ENCODE measurements around the gene SNX8. TPM values are rescaled to one million over a fixed set of nuclear protein-coding genes. Genes with fewer than 3 reads are reported as not detected.

SNX8 gene
- total and polyA plus RNA-seq, 2 donors (not counting 1 experiment from before 2014, with no cell fraction given), result 64.4 to 126 TPM

DNA sequence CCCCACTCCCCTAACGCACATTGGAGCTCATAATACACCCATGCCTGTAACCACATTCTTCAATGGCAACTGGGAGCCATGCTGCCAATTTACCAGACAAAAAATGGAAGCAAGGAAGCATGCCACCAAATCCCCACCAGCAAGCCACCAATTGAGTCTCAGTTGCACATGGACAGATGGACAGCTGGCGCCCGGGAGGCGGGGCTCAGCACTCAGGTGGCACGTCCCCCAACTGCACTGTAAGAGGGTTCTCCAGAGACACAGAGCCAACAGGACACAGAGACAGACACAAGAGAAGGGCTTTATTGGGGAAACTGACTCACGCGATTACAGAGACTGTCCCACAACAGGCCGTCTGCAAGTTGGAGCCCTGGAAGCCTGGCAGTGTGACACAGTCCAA, 84.0 kb downstream of the SNX8 start:
- ATAC-seq (ENCODE audit: low read depth), result no peak
- Histone ChIP-seq H2AFZ (ENCODE audit: insufficient read depth, low read depth, low read length, poor library complexity, severe bottlenecking) (no peak overlapping the region), H3K4me1 (ENCODE audit: control insufficient read depth in 2 of 2, insufficient read depth in 2 of 2, low read length in 2 of 2) (peaks cover 16 to 25% of the 10 kb centered on the region in 2 donors), H3K9me3 (ENCODE audit: control extremely low read depth in 1 of 3, control insufficient read depth in 2 of 3, insufficient read depth in 1 of 3, low read length in 2 of 3) (peaks cover 0 to 3% (median 0%) of the 10 kb centered on the region in 3 donors), H3K4me2 (replicated peaks; ENCODE audit: low read depth, low read length, poor library complexity, severe bottlenecking) (peak overlapping the region; percentile 23), H3K79me2 (ENCODE audit: control insufficient read depth, insufficient read depth, low read length) (peaks cover 88% of the 10 kb centered on the region), H3K36me3 (replicated peaks in 1 of 2; ENCODE audit: control extremely low read depth in 1 of 2, control insufficient read depth in 1 of 2, extremely low read depth in 1 of 2, insufficient read depth in 2 of 2, low read length in 1 of 2) (peaks cover 0 to 41% of the 10 kb centered on the region in 2 experiments), H4K20me1 (ENCODE audit: control insufficient read depth, insufficient read depth, low read length, poor library complexity, severe bottlenecking) (peaks cover 6% of the 10 kb centered on the region), H3K4me3 (ENCODE audit: control extremely low read depth in 1 of 5, extremely low read depth in 1 of 5, insufficient read depth in 1 of 5, low read depth in 2 of 5, low read length in 4 of 5) (no peak overlapping the region), H3K27me3 (replicated peaks in 1 of 4; ENCODE audit: control extremely low read depth in 1 of 4, control insufficient read depth in 3 of 4, insufficient read depth in 4 of 4, low read length in 3 of 4) (no peaks in the 10 kb centered on the region), H3K27ac (ENCODE audit: low read length in 2 of 2) (no peak overlapping the region), H3K9ac (ENCODE audit: low read length) (no peak overlapping the region)
- Mint-ChIP-seq H3K9me3 (ENCODE audit: insufficient read depth) (no peaks in the 10 kb centered on the region), H3K4me1 (peaks cover 39% of the 10 kb centered on the region), H3K27me3 (no peaks in the 10 kb centered on the region), H3K27ac (no peak overlapping the region), H3K4me3 (peak overlapping the region; percentile 10)
- intact Hi-C loops (cut with micrococcal nuclease), result loop anchor here (10.0 kb wide), 1 partner anchor 655 kb away; the partner anchor contains the start of gene PSMG3
- POLR2A ChIA-PET, result no interaction called here
- TF ChIP-seq EZH2 (IDR thresholded peaks at IDR 0.05; ENCODE audit: borderline replicate concordance, insufficient read depth, low read depth, low read length, poor library complexity, severe bottlenecking) (no peak), CTCF (IDR thresholded peaks at IDR 0.05) (no peak)
- WGBS (ENCODE audit: insufficient coverage), result 92% methylated on average over 8 of the region's 8 CpGs
- no peak for DNase-seq
- CTCF ChIA-PET, result no interaction called here

GRCh38 chr7:2229467-2229866, 84.8 kb downstream of the SNX8 start:
- ATAC-seq (ENCODE audit: low read depth) (no peak), DNase-seq (no peak)
- POLR2A ChIA-PET, result no interaction called here
- Histone ChIP-seq H3K27me3 (replicated peaks in 1 of 4; ENCODE audit: control extremely low read depth in 1 of 4, control insufficient read depth in 3 of 4, insufficient read depth in 4 of 4, low read length in 3 of 4) (no peaks in the 10 kb centered on the region), H3K36me3 (replicated peaks in 1 of 2; ENCODE audit: control extremely low read depth in 1 of 2, control insufficient read depth in 1 of 2, extremely low read depth in 1 of 2, insufficient read depth in 2 of 2, low read length in 1 of 2) (peaks cover 0 to 41% of the 10 kb centered on the region in 2 experiments), H3K4me3 (ENCODE audit: control extremely low read depth in 1 of 5, extremely low read depth in 1 of 5, insufficient read depth in 1 of 5, low read depth in 2 of 5, low read length in 4 of 5) (no peak overlapping the region), H3K79me2 (ENCODE audit: control insufficient read depth, insufficient read depth, low read length) (peaks cover 92% of the 10 kb centered on the region), H2AFZ (ENCODE audit: insufficient read depth, low read depth, low read length, poor library complexity, severe bottlenecking) (no peak overlapping the region), H4K20me1 (ENCODE audit: control insufficient read depth, insufficient read depth, low read length, poor library complexity, severe bottlenecking) (peaks cover 7% of the 10 kb centered on the region), H3K9ac (ENCODE audit: low read length) (no peak overlapping the region), H3K4me2 (replicated peaks; ENCODE audit: low read depth, low read length, poor library complexity, severe bottlenecking) (no peak overlapping the region), H3K27ac (ENCODE audit: low read length in 2 of 2) (no peak overlapping the region), H3K9me3 (ENCODE audit: control extremely low read depth in 1 of 3, control insufficient read depth in 2 of 3, insufficient read depth in 1 of 3, low read length in 2 of 3) (peaks cover 0 to 3% (median 0%) of the 10 kb centered on the region in 3 donors), H3K4me1 (ENCODE audit: control insufficient read depth in 2 of 2, insufficient read depth in 2 of 2, low read length in 2 of 2) (peaks cover 16 to 25% of the 10 kb centered on the region in 2 donors)
- WGBS (ENCODE audit: insufficient coverage), result 97% methylated on average over 7 of the region's 7 CpGs
- H3K4me1 Mint-ChIP-seq, result peaks cover 33% of the 10 kb centered on the region
- intact Hi-C loops (cut with micrococcal nuclease), result no loop called here
- no peaks in the 10 kb centered on the region for H3K9me3 Mint-ChIP-seq (ENCODE audit: insufficient read depth)
- CTCF ChIA-PET, result no interaction called here
- H3K27ac Mint-ChIP-seq, result no peak overlapping the region
- TF ChIP-seq EZH2 (IDR thresholded peaks at IDR 0.05; ENCODE audit: borderline replicate concordance, insufficient read depth, low read depth, low read length, poor library complexity, severe bottlenecking) (no peak), CTCF (IDR thresholded peaks at IDR 0.05) (no peak)
- no peak overlapping the region for H3K4me3 Mint-ChIP-seq
- H3K27me3 Mint-ChIP-seq, result no peaks in the 10 kb centered on the region

Data from B cell (primary cell).